ENCODE measurements around the gene HOXB3.

- no peak for TF ChIP-seq CTCF (IDR thresholded peaks at IDR 0.05 in 8 of 11, conservative IDR thresholded peaks at IDR 0.05 in 3 of 11)
- no peak for TF ChIP-seq POLR2A (IDR thresholded peaks at IDR 0.05)
Observed at GRCh38 chr17:48552466-48553189, 37.4 kb downstream of the HOXB3 start.

Data from spleen (tissue), 7 donors.